HepG2 (cell line): Measurements from ENCODE around the gene RRP36. TPM values are rescaled to one million over a fixed set of nuclear protein-coding genes. Genes with fewer than 3 reads are reported as not detected.

Source experiments
- ASH2L ChIP-seq: fragments of 300-600, 200-600 bp; sonication (generic); IDR thresholded peaks from 2 replicates; pipeline ENCODE4 v1.7.0; 2017; ENCODE audit warnings: low read depth, mild to moderate bottlenecking, moderate library complexity, mixed read lengths, low read length; ENCODE audit not compliant: insufficient read length
- CBX1 ChIP-seq: IDR thresholded peaks from one replicate; pipeline ENCODE4 v1.6.1; 2016; ENCODE audit warnings: antibody characterized with exemption, low read depth
- CCAR2 ChIP-seq: fragments of 200-400 bp; formaldehyde crosslinking; optimal IDR thresholded peaks from 2 replicates; pipeline ENCODE3; 2018; ENCODE audit warnings: low read depth, mild to moderate bottlenecking, low read length, moderate library complexity
- CCDC6 ChIP-seq: sonication (generic); formaldehyde crosslinking; IDR thresholded peaks from 2 replicates; pipeline ENCODE4 v1.8.1; 2022; ENCODE audit warnings: mild to moderate bottlenecking, missing genetic modification reagents, moderate library complexity
- CEBPG ChIP-seq: IDR thresholded peaks from 2 replicates; pipeline ENCODE4 v1.6.1; 2016
- JDP2 ChIP-seq: sonication (generic); formaldehyde crosslinking; IDR thresholded peaks from 2 replicates; pipeline ENCODE4 v1.8.1; 2022; ENCODE audit warnings: missing genetic modification reagents, borderline replicate concordance
- MED13 ChIP-seq: sonication (generic); formaldehyde crosslinking; IDR thresholded peaks from 2 replicates; pipeline ENCODE4 v1.5.0; 2020; ENCODE audit warnings: missing genetic modification reagents
- MIER3 ChIP-seq: IDR thresholded peaks from 2 replicates; pipeline ENCODE4 v1.6.1; 2016; ENCODE audit warnings: missing compliant biosample characterization, borderline replicate concordance
- SNAI1 ChIP-seq: sonication (generic); formaldehyde crosslinking; IDR thresholded peaks from 2 replicates; pipeline ENCODE4 v1.5.0; 2020; ENCODE audit warnings: mild to moderate bottlenecking, missing genetic modification reagents, borderline replicate concordance
- SP5 ChIP-seq: IDR thresholded peaks from 2 replicates; pipeline ENCODE4 v1.6.1; 2016; ENCODE audit warnings: low read depth, borderline replicate concordance
- SRSF1 ChIP-seq: fragments of 200-400 bp; formaldehyde crosslinking; optimal IDR thresholded peaks from 2 replicates; pipeline ENCODE3; 2017; ENCODE audit warnings: mild to moderate bottlenecking, low read depth, low read length, moderate library complexity
- TOPORS ChIP-seq: sonication (generic); formaldehyde crosslinking; IDR thresholded peaks from 2 replicates; pipeline ENCODE4 v1.8.0; 2023; ENCODE audit warnings: mild to moderate bottlenecking, missing genetic modification reagents
- XBP1 ChIP-seq: sonication (generic); formaldehyde crosslinking; IDR thresholded peaks from 2 replicates; pipeline ENCODE4 v1.5.0; 2020; ENCODE audit warnings: missing genetic modification reagents
- XRCC5 ChIP-seq: fragments of 200-400 bp; formaldehyde crosslinking; optimal IDR thresholded peaks from 2 replicates; pipeline ENCODE3; 2017; ENCODE audit warnings: mild to moderate bottlenecking, low read length
- ZBTB21 ChIP-seq: sonication (generic); formaldehyde crosslinking; IDR thresholded peaks from 2 replicates; pipeline ENCODE4 v1.4.0; 2020; ENCODE audit warnings: missing genetic modification reagents
- ZNF17 ChIP-seq: sonication (generic); formaldehyde crosslinking; IDR thresholded peaks from 2 replicates; pipeline ENCODE4 v1.5.0; 2020; ENCODE audit warnings: mild to moderate bottlenecking, missing genetic modification reagents
- ZNF550 ChIP-seq: sonication (generic); formaldehyde crosslinking; IDR thresholded peaks from 2 replicates; pipeline ENCODE4 v1.4.0; 2020; ENCODE audit warnings: mild to moderate bottlenecking, missing genetic modification reagents, borderline replicate concordance
- ZNF749 ChIP-seq: sonication (generic); formaldehyde crosslinking; IDR thresholded peaks from 2 replicates; pipeline ENCODE4 v1.8.0; 2022; ENCODE audit warnings: mild to moderate bottlenecking, missing genetic modification reagents, moderate library complexity, borderline replicate concordance
- ZNF775 ChIP-seq: sonication (generic); formaldehyde crosslinking; IDR thresholded peaks from 2 replicates; pipeline ENCODE4 v1.4.0; 2020; ENCODE audit warnings: missing genetic modification reagents, mild to moderate bottlenecking, moderate library complexity, borderline replicate concordance
- ZNF780A ChIP-seq: sonication (generic); formaldehyde crosslinking; IDR thresholded peaks from 2 replicates; pipeline ENCODE4 v1.8.0; 2022; ENCODE audit warnings: mild to moderate bottlenecking, missing genetic modification reagents, moderate library complexity
- polyA plus RNA-seq, 8 experiments: library from polyadenylated mRNA; depleted of rRNA in 3 of 8; stranded (reverse) in 7 of 8; unstranded in 1 of 8; fragments of >200 nt; fragmentation: Illumina TruSeq in 4 of 8; extraction: Trizol in 4 of 8; gene quantifications; 2 replicates each; pipeline versions ENCODE4 v1.2.1 to v1.2.3, GENCODE V29; 2011 to 2016; ENCODE audit warnings: low read depth in 4 of 8, missing spikeins in 1 of 8, mixed read lengths in 1 of 8; ENCODE audit not compliant: insufficient read depth in 1 of 8
- total RNA-seq, 5 experiments: library from RNA; depleted of rRNA; stranded (reverse); fragments of >200 nt; fragmentation: Illumina TruSeq; extraction: Trizol; gene quantifications; 2 replicates each; pipeline ENCODE4 v1.2.3, GENCODE V29; 2016; ENCODE audit warnings: low read depth in 1 of 5
- TF ChIP-seq, protein P1 (sequence below): IDR thresholded peaks from 2 replicates; pipeline ENCODE4 v1.6.1; 2016; ENCODE audit warnings: missing compliant biosample characterization, missing genetic modification reagents, borderline replicate concordance
- TF ChIP-seq, protein P2 (sequence below): sonication (generic); formaldehyde crosslinking; IDR thresholded peaks from 2 replicates; pipeline ENCODE4 v1.5.1; 2020; ENCODE audit warnings: missing genetic modification reagents, mild to moderate bottlenecking, borderline replicate concordance
- TF ChIP-seq, protein P3 (sequence below): fragments of 450-650 bp; IDR thresholded peaks from 2 replicates; pipeline ENCODE4 v1.6.1; 2017; ENCODE audit warnings: mild to moderate bottlenecking
- TF ChIP-seq, protein P4 (sequence below): sonication (generic); formaldehyde crosslinking; IDR thresholded peaks from 2 replicates; pipeline ENCODE4 v1.5.1; 2020; ENCODE audit warnings: missing genetic modification reagents, mild to moderate bottlenecking, borderline replicate concordance

Gene RRP36
- total and polyA plus RNA-seq, 2 of the 13 experiments (the other 11 are each of a cell fraction or from before 2014, with no cell fraction given), result 29.5 to 144 TPM

DNA sequence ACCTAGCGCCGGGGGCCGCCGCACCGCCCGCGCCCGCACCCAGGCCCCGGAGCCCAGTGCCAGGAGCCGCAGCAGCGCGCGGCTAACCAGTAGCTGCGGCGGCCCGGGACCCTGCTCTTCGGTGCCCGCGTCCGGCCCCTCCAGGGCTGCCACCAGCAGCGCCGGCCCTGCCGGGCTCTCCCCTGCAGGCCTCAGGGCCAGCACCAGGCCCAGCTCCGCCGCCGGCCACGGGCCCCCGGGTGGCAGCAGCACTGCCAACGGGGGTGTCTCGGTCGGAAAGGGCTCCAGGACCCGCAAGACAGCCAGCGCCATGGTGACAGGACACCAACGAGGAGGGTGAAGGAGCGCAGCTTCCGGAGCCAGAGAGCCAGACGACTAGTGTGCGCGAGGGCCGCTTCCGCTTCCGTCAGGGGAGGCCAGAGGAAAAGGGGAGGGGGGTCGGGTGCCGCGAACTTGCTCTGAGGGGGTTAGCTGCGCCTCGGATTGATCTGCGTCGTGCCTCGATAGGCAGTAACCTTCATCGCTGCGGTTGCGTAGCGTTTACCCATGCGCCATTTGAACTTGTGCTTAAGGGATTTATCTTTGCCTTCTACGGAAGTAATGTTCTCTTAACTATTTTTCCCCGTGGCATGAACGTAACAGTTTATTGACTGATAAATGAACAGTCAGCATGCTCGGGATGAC, 42.4 kb upstream of the RRP36 start, which contains the start of gene PEX6 (continued):
- peak; percentile 76 for TF ChIP-seq ASH2L
- TF ChIP-seq ZNF775 (CRISPR knock-in tag), result no peak; the same call in 1 of the 2 replicates
- TF ChIP-seq SP5, result peak; percentile 36; the same call in 1 of the 2 replicates
- no peak for TF ChIP-seq XBP1 (CRISPR knock-in tag)
- peak; percentile 86 for TF ChIP-seq SRSF1
- TF ChIP-seq CCAR2, result no peak
- TF ChIP-seq ZNF17 (CRISPR knock-in tag), result no peak
- 0 out of 2 replicates have a peak, but pooled peaks have one; percentile 28 for TF ChIP-seq MED13 (CRISPR knock-in tag)
- 0 out of 2 replicates have a peak, but pooled peaks have one; percentile 29 for TF ChIP-seq ZNF550
- TF ChIP-seq XRCC5, result peak; percentile 87
- peak; percentile 84 for TF ChIP-seq CBX1
- TF ChIP-seq, protein P1, sequence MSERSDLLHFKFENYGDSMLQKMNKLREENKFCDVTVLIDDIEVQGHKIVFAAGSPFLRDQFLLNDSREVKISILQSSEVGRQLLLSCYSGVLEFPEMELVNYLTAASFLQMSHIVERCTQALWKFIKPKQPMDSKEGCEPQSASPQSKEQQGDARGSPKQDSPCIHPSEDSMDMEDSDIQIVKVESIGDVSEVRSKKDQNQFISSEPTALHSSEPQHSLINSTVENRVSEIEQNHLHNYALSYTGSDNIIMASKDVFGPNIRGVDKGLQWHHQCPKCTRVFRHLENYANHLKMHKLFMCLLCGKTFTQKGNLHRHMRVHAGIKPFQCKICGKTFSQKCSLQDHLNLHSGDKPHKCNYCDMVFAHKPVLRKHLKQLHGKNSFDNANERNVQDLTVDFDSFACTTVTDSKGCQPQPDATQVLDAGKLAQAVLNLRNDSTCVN (CRISPR knock-in tag), result 0 out of 2 replicates have a peak, but pooled peaks have one; percentile 30
- peak; percentile 54 for TF ChIP-seq CEBPG (CRISPR knock-in tag)
- TF ChIP-seq MIER3 (CRISPR knock-in tag), result peak; percentile 87; the same call in 1 of the 2 replicates
- no peak; the same call in 1 of the 2 replicates for TF ChIP-seq CCDC6 (CRISPR knock-in tag)
- no peak for TF ChIP-seq SNAI1 (CRISPR knock-in tag)
- TF ChIP-seq, protein P2, sequence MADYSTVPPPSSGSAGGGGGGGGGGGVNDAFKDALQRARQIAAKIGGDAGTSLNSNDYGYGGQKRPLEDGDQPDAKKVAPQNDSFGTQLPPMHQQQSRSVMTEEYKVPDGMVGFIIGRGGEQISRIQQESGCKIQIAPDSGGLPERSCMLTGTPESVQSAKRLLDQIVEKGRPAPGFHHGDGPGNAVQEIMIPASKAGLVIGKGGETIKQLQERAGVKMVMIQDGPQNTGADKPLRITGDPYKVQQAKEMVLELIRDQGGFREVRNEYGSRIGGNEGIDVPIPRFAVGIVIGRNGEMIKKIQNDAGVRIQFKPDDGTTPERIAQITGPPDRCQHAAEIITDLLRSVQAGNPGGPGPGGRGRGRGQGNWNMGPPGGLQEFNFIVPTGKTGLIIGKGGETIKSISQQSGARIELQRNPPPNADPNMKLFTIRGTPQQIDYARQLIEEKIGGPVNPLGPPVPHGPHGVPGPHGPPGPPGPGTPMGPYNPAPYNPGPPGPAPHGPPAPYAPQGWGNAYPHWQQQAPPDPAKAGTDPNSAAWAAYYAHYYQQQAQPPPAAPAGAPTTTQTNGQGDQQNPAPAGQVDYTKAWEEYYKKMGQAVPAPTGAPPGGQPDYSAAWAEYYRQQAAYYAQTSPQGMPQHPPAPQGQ, result no peak
- TF ChIP-seq JDP2 (CRISPR knock-in tag), result no peak
- TF ChIP-seq TOPORS (CRISPR knock-in tag), result no peak
- peak; percentile 95; the same call in 1 of the 2 replicates for TF ChIP-seq ZNF749 (CRISPR knock-in tag)
- TF ChIP-seq, protein P3, sequence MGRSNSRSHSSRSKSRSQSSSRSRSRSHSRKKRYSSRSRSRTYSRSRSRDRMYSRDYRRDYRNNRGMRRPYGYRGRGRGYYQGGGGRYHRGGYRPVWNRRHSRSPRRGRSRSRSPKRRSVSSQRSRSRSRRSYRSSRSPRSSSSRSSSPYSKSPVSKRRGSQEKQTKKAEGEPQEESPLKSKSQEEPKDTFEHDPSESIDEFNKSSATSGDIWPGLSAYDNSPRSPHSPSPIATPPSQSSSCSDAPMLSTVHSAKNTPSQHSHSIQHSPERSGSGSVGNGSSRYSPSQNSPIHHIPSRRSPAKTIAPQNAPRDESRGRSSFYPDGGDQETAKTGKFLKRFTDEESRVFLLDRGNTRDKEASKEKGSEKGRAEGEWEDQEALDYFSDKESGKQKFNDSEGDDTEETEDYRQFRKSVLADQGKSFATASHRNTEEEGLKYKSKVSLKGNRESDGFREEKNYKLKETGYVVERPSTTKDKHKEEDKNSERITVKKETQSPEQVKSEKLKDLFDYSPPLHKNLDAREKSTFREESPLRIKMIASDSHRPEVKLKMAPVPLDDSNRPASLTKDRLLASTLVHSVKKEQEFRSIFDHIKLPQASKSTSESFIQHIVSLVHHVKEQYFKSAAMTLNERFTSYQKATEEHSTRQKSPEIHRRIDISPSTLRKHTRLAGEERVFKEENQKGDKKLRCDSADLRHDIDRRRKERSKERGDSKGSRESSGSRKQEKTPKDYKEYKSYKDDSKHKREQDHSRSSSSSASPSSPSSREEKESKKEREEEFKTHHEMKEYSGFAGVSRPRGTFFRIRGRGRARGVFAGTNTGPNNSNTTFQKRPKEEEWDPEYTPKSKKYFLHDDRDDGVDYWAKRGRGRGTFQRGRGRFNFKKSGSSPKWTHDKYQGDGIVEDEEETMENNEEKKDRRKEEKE, result no peak
- TF ChIP-seq ZNF780A (CRISPR knock-in tag), result no peak
- TF ChIP-seq, protein P4, sequence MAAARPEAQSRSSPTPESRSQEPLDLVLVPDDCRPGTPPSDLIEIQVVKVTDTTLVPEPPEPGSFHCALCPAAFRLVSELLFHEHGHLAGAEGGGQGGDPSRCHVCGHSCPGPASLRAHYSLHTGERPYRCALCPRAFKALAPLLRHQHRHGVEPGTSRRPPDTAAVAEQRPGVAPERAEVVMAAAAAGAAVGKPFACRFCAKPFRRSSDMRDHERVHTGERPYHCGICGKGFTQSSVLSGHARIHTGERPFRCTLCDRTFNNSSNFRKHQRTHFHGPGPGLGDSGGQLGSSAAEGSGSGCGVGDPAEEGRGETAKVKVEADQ (CRISPR knock-in tag), result peak; percentile 89
- TF ChIP-seq ZBTB21 (CRISPR knock-in tag), result peak; percentile 81; the same call in 1 of the 2 replicates
